Colonic mucosa (tissue), 4 donors: ENCODE data around the gene EPB41L3. TPM values are rescaled to one million over a fixed set of nuclear protein-coding genes. Genes with fewer than 3 reads are reported as not detected.

Source experiments
- DNase-seq: peaks from one replicate; pipeline ENCODE4 v3.0.0-alpha.2; 2020
- H3K27ac ChIP-seq: fragments of 200-600 bp; one replicate; pipeline ENCODE4 v1.8.0; 2021
- H3K27me3 ChIP-seq: fragments of 200-600 bp; one replicate; pipeline ENCODE4 v1.8.0; 2021
- H3K36me3 ChIP-seq: fragments of 200-600 bp; one replicate; pipeline ENCODE4 v1.8.0; 2021
- H3K4me1 ChIP-seq: fragments of 200-600 bp; one replicate; pipeline ENCODE4 v1.8.0; 2021; ENCODE audit warnings: mild to moderate bottlenecking
- H3K4me3 ChIP-seq: fragments of 200-600 bp; one replicate; pipeline ENCODE4 v1.8.0; 2021
- H3K9ac ChIP-seq, 2 donors: one replicate each; pipeline ENCODE4 v1.7.0; 2013; ENCODE audit warnings: control low read depth in 2 of 2, low read depth in 2 of 2, low read length in 2 of 2
- H3K9me3 ChIP-seq: fragments of 200-600 bp; one replicate; pipeline ENCODE4 v1.8.0; 2021
- CTCF ChIP-seq: fragments of 200-600 bp; IDR thresholded peaks from one replicate; pipeline ENCODE4 v1.8.0; 2022; ENCODE audit warnings: antibody characterized with exemption, mild to moderate bottlenecking
- intact Hi-C: fragments of 100-400 bp; cut with DNase I; formaldehyde crosslinking; loops from one replicate; pipeline ENCODE4 v1.14.1; 2022
- total RNA-seq, 2 donors: library from RNA; stranded (reverse); fragmentation: NEBNext Ultra II Directional in 1 of 2; extraction: Animal tissue kit (Norgen Biotek cat#: 25700) in 1 of 2; gene quantifications; one replicate each; pipeline ENCODE4 v1.2.1, GENCODE V29; 2021
- donor health status: healthy.
- donor health status: DM: no; HTN: no; CAD: no.
- donor health status: DM: no; HTN: no; CAD: no.

The EPB41L3 gene
- total RNA-seq, 2 donors from 2014 or later: 43.3 to 78.0 TPM

- intact Hi-C loops: no loop called here
- no peak for TF ChIP-seq CTCF
- Histone ChIP-seq H3K36me3 (no peaks in the 10 kb centered on the region), H3K4me3 (no peak overlapping the region), H3K9ac (no peak overlapping the region), H3K27me3 (no peaks in the 10 kb centered on the region), H3K4me1 (no peaks in the 10 kb centered on the region), H3K9me3 (no peaks in the 10 kb centered on the region), H3K27ac (no peak overlapping the region)
- DNase-seq: no peak
Measured at GRCh38 chr18:5444847-5445246, 99.0 kb downstream of the EPB41L3 start.

- intact Hi-C loops: no loop called here
- Histone ChIP-seq H3K27ac (no peak overlapping the region), H3K9ac (no peak overlapping the region), H3K36me3 (no peaks in the 10 kb centered on the region), H3K9me3 (no peaks in the 10 kb centered on the region), H3K27me3 (no peaks in the 10 kb centered on the region), H3K4me1 (no peaks in the 10 kb centered on the region), H3K4me3 (no peak overlapping the region)
- no peak for DNase-seq
- TF ChIP-seq CTCF: no peak
Measured at GRCh38 chr18:5444269-5444668, 99.5 kb downstream of the EPB41L3 start.

DNA sequence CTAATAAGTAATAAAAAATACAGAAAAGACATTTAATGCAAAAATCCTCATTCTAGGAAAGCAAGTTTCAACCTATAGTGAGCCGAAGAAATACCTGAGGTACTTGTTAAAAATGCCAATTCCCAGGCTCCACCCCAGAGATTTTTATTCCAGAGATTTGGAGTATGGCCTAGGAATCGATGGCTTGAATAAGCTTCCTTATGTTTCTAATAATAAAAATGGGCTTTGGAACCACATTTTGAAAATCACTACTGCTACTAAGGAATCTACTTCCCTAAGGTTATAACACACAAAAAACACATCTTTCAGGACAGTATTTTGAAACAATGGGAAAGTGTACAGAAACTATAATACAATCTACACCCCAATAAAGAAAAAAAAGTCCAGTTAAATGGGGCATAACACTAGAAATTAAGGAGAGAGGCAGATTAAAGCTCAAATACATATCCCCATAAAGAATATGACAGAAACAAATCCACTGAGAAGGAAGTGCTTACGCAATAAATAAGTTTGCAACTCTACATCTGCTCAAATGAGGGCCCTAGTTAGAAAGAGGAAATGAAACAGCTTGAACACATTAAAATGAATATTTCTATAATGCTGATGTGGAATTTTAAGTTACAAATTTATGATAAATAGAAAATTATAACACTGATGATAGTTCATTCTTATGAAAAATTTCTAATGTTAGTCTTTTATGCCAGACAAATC is 103.7 kb downstream of the EPB41L3 start:
- H3K4me1 ChIP-seq: no peaks in the 10 kb centered on the region
- DNase-seq: no peak
- H3K9me3 ChIP-seq: no peaks in the 10 kb centered on the region
- H3K36me3 ChIP-seq: no peaks in the 10 kb centered on the region
- no peak for TF ChIP-seq CTCF
- intact Hi-C loops: no loop called here
- H3K27ac ChIP-seq: no peak overlapping the region
- H3K4me3 ChIP-seq: no peak overlapping the region
- no peak overlapping the region for H3K9ac ChIP-seq
- no peaks in the 10 kb centered on the region for H3K27me3 ChIP-seq

- no peak overlapping the region for H3K9ac ChIP-seq
- TF ChIP-seq CTCF: no peak
- no peaks in the 10 kb centered on the region for H3K36me3 ChIP-seq
- H3K4me3 ChIP-seq: no peak overlapping the region
- no peaks in the 10 kb centered on the region for H3K9me3 ChIP-seq
- intact Hi-C loops: no loop called here
- H3K27me3 ChIP-seq: no peaks in the 10 kb centered on the region
- no peak overlapping the region for H3K27ac ChIP-seq
- no peak for DNase-seq
- H3K4me1 ChIP-seq: no peaks in the 10 kb centered on the region
Measured at GRCh38 chr18:5434425-5434824, 109.4 kb downstream of the EPB41L3 start.

DNA sequence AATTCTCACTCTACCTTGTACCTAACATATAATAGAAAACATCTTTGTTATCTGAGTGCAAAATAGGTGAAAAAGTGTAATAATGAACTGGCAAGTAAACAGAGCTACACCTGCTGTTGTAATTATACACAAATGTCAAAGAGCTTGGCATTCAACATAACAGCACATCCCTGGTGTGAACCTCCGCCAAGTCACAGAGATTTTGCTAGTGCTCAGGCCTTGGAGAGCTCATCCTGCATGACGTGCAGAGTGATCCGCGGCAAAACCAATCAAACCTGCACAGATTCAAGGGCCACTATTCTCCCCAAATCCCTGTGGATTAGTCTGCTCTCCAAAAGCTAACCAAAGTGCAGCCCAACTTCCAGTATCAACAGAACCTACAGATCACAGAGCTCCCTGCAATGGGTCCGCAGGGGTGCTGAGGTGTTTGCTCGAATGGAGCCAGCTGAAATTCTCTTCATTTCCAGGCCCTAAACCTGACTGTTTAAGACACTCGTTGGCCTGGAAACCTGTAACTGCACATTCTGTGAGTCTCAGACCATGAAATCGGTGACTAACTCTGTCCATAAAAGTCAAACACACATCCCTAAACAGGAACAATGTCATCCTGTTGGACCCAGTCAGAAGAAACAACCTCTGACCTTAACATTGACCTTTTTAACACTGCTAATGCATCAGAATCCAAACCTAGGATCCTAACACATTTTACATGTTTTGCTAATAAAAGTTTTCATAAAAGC is 111.8 kb downstream of the EPB41L3 start:
- H3K9ac ChIP-seq: no peak overlapping the region
- no peak for TF ChIP-seq CTCF
- intact Hi-C loops: no loop called here

More for the DNA sequence above, 111.8 kb downstream of the EPB41L3 start:
- no peaks in the 10 kb centered on the region for H3K36me3 ChIP-seq
- no peaks in the 10 kb centered on the region for H3K4me1 ChIP-seq
- H3K4me3 ChIP-seq: no peak overlapping the region
- DNase-seq: no peak
- no peak overlapping the region for H3K27ac ChIP-seq
- H3K27me3 ChIP-seq: no peaks in the 10 kb centered on the region
- no peaks in the 10 kb centered on the region for H3K9me3 ChIP-seq
